NCI-H510A (cell line): ENCODE data around the gene IGFL1.
"Not testable (repeated sequence)": the region's sequence is repeated elsewhere in the genome, so short reads cannot be mapped to it uniquely, and the experiment has no call there.

ENCODE experiments used
- DNase-seq: peaks from one replicate; lab custom pipeline; 2025; lab: John Stamatoyannopoulos, UW

IGFL1 gene

DNA sequence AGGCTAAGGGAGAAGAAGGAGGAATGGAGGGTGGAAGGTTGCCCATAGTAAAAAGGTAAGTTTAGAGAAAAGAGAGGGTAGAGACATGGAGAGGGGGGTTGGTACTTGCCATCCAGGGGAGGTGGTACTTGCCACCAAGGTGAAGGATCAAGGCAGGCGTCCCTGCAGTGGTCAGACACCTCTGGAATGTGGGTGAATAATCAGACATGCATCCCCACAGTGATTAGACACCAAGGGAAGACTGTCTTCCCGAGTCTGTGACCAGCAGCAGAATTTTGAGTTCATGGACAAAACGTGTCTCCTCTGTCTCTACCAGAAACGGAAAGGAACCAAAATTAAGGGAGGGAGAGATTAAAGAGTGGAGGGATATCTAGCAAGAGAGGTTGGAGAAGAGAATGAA lies 27.1 kb upstream of the IGFL1 start:
- no peak for DNase-seq

DNA sequence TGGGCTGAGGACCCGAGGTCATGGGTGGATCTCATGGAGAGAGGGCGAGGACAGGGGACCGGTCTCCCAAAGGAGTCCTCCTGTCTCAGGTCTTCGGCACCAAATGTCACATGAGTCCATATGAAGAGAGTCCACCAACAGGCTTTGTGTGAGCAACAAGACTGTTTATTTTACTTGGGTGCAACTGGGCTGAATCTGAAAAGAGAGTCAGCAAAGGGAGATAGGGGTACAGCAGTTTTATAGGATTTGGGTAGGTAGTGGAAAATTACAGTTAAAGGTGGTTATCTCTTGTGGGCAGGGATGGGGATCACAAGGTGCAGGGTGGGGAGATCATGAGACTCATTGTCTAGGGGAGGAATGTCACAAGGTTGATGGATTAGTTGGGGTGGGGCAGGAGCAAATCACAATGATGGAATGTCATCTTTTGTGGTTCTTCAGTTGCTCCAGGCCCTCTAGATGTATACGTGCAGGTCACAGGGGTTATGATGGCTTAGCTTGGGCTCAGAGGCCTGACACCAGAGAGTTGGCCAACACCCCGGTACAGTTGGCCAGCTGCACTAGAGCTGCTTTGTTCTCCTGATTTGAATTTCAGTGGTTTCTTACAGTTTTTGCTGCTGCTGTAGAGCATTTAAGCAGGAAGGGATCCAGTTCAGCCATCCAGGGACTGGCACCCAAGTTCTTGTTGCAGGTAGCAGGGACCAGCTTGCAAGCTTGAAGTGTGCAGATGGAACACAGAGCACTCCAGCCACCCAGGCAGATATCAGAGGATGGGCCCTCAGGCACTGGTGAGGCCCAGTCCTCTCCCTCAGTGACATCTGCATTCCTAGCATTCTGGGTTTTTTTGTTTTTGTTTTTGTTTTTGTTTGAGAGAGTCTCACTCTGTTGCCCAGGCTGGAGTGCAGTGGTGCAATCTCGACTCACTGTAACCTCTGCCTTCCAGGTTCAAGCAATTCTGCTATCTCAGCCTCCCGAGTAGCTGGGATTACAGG lies 26.4 kb upstream of the IGFL1 start:
- DNase-seq = no peak

DNA sequence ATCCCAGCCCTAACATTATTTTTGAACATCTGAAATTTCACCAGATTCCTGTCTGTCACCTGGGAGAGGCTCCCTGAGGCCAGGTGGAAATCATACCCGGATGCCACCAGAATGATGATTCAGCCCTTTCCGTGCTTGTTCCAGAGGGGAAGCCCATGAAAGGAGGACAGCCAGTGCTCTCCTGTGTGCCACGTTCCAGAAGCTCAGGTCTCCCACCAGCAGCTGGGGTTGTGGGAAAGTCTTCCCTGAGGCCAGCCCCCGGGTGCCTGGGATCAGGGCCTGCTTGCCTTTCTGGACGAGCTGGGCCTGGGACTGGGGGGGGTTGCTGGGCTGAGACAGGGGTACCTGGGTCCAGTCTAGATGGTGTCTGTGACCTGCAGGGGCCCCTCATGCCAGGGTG lies 25.5 kb upstream of the IGFL1 start:
- DNase-seq = no peak

DNA sequence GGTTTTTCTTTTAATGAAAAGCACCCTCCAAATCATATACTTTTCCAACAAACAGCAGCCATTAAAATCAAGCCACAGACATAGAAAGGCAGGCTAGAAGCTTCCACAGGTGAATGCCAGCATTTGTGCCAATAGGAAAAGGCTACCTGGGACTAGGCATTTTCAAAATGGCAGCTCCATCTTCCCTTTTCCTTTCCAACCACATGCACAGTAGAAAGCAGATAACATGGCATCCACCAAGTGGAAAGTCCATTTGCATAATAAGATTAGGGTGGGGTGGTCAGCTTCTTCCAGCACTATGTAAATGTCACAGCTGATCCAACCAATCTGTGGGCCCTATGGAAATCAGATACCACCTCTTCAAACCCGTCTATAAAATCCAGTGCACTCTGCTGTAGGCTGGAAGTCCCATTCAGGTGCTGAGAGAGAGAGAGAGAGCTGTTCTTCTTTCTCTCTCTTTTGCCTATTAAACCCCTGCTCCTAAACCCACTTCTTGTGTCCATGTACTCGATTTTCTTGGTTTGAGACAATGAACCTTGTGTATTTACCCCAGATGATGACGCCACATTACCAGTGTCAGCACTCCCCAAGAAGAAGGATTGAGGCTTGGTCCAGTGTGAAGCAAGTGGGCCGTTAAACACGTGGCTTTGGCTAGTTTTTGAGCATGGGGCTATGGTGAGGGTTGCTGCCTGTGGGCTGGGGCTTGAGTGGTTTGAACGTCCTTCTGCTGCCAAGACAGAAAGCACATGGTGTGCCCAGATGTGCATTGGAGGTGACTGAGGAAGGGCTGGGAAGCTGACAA lies 24.2 kb upstream of the IGFL1 start:
- no peak for DNase-seq

DNA sequence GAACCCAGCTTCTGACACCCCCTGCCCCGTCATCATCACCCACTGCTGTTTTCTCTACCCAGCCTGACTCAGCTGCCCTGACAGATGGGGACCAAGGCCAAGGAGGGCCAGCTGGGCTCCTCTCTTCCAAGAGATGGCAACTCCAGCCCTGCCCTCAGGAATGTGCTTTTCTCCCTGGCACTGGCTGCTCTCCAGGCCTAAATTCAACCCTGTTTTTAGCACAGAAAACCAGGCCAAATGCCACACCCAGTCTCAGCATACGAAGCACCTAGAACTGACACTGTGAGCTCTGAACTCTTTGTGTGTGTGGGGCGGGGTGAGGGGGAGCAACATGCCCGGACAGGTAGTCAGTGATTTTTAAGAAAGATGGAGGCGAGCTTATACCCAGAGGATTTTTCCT lies 23.4 kb upstream of the IGFL1 start:
- no peak for DNase-seq

DNA sequence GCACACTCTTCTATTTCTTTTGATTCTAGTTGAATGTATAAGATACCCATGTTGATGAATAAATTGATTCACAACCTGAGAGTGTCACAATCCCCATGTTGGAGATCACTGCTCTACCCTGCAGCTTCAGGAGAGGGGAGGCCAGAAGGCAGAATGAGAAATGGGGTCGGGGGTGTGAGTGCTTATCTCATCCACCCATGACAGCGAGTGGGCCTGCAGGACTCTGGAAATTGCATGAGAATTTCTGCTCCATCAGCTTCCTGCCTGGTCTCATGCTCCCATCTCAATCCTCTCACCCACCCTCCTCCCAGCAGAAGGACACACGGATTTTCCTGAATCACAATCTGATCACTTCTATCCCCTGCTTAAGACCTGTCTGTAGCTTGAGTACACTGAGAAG lies 22.9 kb upstream of the IGFL1 start:
- no peak for DNase-seq

DNA sequence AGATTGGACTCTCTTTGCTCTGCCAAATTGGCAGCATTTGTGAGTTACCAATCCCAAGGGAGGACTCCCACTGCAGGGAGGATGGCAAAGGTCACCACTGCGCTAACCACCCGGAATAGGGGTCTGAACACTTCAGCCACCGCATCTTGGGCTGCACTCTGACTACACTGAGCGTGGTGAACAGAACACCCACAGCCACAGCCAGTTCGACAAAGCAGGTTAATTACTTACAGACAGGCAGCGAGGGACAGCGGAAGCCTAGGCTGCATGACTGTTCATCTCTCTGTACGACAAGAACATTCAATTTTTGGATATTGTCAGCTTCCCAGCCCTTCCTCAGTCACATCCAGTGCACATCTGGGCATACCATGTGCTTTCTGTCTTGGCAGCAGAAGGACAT lies 21.7 kb upstream of the IGFL1 start:
- DNase-seq = not testable (repeated sequence)

DNA sequence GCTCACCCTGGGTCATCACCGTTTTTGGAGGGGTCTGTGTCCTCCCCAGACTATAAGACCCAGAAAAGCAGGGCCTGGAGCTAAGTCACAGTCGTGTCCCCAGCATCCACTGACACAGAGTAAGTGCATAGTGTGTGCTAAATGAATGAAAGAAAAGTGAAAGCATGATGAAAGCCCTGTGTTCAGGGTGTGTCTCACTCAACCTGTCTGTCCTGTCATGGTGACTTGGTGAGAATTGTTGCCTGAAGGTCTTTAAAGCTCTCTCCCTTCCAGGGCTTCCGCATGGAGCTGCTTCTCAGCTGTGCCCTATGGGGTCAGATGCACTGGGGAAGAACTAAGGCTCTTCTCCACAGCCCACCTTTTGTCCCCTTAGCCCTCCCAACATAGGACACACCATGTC lies 20.5 kb upstream of the IGFL1 start:
- no peak for DNase-seq

DNA sequence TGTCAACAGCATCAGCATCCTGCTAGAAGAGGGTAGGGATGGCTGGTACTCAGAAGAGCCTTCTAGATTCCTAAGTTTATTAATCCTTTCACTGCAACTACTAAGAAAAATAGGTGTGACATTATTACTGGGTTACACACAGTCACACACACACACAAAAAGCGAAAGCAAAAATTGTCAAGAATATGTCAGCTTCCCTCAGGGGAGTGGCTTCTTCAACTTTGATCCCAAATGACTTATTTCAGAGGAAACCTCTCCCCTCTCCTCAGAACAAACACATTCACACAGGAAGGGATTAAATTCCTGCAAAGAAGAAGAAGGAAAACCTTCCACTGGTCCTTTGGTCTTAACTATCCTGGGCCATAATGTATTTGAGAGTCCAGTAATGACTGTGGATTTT lies 20.1 kb upstream of the IGFL1 start:
- DNase-seq = no peak

DNA sequence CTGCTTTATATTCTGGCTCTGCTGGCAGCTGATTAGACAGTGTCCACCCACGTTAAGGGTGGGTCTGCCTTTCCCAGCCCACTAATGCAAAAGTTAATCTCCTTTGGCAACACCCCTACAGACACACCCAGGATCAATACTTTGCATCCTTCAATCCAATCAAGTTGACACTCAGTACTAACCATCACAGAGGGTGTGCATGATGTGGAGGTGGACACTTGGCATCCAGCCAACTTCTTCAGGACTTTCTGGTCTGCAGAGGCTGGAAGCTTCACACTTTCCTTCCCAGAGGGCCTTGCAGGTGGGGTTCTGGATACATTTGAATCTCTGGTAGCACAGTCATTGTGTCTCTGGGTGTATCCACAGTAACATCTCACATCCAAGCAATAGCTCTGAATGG lies 18.9 kb upstream of the IGFL1 start:
- DNase-seq = no peak

DNA sequence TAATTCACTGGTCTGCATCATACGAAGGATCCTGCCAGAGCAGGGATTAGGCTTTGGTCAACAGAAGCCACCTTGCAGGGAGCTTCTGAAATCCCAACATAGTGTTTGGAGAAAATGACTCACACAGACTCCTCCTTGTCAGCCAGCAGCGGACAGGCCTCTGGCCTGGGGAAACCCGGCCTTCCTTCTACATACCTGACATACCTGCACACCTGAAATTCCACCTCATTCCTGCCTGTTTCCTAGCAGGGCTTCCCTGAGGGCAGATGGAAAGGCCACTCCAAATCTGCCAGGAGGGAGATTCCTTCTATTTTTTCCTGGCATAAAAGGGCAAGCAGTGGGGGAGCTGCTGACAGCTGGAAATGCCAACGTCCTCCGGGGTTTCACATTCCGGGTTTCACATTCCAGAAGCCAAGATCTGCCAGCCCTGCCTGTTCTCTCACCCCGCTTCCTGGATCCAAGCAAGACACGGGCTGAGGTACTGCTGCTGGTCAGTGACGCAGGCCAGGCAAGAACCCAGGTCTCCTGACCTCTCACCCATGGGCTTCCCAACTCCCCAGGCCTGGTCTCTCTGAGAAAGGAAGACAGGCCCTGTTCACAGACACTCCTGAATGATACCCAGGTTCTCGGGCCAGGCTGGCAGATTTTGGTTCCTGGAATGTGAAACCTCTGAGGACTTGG lies 18.2 kb upstream of the IGFL1 start:
- DNase-seq = no peak

DNA sequence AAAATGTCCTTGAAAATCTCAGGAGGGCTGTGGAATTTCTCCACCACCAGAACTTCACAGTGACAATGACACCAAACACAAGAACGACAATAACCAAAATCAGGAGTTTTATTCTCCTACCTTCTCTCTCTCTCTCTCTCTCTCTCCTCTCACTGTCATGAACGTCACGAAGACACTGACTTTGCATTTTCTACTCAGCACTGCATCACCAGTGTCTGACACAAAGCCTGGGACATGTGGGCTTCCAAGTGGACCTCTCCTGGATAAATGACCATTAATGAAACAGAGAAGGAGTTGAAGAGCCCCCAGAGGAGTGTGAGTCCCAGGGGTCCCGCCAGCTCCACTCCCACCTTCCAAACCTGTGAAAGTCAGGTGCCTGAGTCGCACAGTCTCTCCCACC lies 16.9 kb upstream of the IGFL1 start:
- DNase-seq = not testable (repeated sequence)

DNA sequence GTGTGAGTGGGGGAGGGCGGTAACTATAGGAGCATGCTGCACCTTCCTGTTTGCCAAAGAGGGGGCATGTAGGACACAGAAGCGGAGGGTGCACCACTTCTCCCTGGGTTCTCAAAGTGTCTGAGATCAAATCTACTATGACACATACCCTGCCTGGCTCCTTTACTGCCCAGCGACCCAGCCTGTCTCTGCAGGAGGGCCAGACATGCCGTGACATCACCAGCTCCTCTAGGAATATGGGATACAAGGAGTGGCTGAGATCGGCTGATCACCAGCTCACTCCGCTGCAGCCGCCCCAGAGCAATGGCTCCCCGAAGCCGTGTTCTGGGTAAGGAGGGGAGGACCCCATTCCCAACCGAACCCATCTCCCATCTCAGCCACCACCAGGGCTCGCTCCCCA lies 16.4 kb upstream of the IGFL1 start:
- DNase-seq = no peak

DNA sequence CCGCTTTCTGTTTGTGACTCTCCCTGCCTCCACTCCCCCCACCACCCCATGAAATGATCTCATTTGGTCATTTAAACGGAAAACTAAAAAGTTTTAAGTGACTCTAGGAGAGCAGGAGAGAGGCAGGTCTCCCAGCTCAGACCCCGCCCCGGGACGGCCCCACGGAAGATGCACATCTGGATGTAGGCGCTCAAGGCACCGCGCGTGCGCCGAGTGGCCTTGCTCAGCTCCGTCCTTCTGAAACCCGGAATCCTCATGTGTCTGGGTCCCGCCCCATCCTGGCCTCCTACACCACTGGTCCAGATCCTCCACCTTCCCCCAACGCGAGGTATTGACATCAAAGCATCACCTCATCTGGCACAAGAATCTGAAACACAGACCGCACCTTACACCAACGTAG lies 15.7 kb upstream of the IGFL1 start:
- no peak for DNase-seq

DNA sequence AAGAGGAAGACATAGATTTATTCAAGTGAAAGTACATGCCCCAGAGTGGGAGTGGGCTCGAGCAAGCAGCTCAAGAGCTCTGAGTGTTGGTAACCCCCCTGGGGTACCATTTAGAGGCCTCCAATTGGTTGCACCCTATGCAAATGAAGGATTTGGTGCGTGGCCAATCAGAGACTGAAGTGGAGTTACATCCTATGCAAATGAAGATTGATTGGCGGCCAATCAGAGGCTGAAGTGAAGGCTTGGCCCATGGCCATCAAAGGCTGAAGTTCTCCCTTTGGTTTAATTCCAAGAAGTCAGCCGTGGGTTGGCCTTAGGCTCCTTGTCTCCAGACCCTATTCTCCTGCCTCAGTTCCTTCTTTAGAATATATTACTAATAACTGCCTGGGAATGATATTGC lies 12.9 kb upstream of the IGFL1 start:
- DNase-seq = no peak

DNA sequence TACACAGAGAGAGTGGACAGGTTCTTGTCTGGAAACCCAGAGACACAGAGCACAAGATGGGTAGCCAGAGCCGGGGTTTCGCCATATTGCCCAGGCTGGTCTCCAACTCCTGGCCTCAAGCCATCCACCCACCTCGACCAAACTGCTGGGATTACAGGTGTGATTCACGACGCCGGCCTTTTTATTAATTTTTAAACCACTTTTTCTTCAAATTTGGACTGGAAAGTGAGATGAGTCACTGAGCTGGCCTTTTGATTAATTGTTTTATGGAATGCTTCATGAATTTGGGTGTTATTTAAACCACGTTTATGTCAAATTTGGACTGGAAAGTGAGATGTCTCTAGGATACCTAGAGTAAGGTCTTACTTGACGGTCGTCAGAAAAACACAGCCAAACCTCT lies 12.1 kb upstream of the IGFL1 start:
- DNase-seq = no peak

DNA sequence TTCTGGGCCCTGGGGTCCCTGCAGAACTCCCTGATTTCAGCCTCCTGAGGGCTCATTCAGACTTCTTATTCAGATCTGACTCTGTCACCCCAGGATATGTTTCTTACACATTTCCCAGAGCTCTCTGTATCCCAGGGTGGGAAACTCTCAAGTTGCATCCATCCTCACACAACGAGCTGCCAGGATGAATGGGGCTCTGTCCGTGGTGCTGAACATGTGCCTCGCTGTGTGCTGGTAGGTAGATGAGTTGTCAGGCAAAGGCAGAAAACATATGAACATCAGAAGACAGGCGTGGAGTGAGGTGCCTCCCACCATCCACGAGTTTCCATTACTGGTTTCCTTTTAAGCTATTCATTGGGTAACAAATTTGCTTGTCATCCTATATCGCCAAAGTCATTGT lies 11.4 kb upstream of the IGFL1 start:
- no peak for DNase-seq

DNA sequence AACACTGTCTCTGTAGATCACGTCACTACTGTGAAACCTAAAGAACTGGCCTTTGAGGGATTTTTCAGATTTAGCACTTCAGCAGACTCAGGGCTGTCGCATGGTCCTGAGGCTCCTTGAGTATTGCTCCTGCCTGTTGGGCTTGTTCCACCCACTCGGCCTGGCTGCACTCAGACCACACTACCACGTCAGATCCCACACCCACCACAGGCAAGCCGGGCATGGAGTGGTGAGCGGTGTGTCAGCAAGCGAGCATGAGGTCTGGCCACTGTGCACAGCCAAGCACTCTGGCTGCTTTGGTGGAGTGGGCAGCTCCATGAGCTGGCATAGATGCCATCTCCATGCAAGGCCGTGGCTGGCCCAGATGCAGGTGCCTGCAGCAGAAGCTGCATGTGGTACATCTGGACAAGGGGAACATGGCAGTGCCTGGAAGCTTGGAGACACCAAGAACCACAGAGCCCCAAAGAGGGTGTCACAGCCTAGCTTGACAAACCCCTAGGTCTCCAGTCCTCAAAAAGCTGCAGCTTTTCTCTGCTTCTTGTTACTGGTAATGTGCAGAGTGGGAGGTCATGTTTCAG lies 9.4 kb upstream of the IGFL1 start:
- DNase-seq = no peak

DNA sequence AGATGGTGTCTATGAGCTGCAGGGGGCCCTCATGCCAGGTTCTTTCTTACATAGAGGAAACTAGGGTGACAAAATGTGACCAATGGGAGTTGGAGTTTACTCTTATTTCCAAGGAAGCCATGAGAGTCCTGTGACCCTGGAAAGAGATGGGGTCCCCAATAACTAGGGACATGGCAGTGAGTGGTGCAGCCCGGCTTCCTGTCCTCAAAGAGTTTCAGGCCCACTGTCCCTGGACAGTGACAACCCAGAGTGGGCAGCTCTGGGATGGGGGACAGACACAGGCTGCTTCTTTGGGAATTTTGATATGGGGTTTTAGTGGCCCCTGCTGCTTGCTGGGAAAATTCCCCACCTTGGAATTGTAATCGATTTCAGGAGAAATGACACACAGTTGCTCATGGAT lies 8.4 kb upstream of the IGFL1 start:
- DNase-seq = no peak

DNA sequence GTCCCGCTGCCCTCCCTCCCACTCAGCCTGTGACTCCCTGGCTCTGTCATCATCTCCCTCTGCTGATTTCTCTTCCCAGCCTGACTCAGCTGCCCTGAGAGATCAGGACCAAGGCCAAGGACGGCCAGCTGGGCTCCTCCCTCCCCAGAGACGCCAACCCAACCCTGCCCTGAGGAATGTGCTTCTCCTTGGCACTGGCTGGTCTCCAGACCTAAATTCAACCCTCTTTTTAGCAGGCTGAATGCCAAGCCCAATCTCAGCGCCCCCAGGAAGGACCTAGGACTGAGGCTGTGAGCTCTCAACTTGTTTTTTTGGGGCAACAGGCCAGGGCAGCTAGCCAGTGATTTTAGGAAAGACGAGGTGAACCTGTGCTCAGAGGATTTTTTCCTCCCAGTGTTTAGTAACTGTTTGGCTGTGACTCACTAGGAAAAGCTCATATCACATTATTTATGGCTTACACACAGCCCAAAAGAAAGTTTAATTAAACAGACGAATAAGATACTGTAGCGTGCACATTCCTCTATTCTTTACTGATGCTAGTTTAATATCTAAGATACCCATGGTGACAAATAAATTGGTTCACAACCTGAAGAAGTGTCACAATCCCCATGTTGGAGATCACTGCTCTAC lies 7.4 kb upstream of the IGFL1 start:
- DNase-seq = no peak

DNA sequence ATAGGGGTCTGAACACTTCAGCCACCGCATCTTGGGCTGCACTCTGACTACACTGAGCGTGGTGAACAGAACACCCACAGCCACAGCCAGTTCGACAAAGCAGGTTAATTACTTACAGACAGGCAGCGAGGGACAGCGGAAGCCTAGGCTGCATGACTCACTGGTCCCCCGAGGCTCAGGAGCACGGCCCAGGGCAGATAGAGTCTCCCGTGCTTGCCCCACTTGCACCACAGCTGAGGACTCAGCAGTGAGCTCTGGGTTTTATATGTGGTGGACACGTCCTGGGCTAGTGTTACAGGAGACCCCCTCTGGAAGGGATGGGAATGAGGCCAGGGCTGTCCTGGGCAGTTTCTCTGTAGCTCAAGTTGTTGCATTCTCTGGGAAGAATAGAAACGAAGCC lies 5.8 kb upstream of the IGFL1 start:
- not testable (repeated sequence) for DNase-seq

DNA sequence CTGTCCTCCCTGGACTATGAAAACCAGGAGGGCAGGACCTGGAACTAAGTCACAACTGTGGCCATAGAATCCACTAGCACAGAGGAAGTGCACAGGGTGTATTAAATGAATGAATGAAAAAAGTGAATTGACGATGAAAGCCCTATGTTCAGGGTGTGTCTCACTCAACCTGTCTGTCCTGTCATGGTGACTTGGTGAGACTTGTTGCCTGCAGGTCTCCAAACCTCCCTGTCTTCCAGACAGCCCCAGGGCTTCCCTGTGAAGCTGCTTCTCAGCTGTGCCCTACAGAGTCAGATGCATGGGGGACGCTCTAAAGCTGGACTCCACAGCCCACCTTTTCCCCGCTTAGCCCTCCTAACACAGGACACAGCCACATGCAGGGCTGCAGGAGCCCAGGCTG lies 4.8 kb upstream of the IGFL1 start:
- no peak for DNase-seq
